GM18867 (cell line): ENCODE measurements around the gene VPS11.

ENCODE experiments used
- ATAC-seq: cut with Tn5 transposase; IDR thresholded peaks from one replicate; pipeline ENCODE4 v1.9.1; 2021; ENCODE audit warnings: mild to moderate bottlenecking, moderate library complexity; ENCODE audit not compliant: unreplicated experiment

VPS11 gene

DNA sequence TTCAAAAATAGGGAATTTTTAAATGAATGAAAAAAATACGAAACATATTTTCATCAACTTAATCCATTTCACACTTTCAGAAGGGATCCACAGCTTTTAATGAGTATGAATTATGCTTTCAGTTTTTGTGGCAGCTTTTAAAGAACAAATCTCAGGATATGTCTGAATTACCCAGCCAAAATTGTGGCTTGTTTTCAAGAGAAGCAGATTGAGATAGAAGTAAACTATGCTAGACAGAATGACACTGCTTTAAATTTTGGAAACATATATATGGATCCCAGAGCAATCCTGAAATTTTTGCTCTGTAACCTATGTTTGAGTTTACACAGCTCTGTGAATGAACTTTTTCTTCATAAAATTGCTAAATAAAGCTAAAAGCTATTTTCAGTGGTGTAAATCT, 51.3 kb downstream of the VPS11 start:
- no peak for ATAC-seq

DNA sequence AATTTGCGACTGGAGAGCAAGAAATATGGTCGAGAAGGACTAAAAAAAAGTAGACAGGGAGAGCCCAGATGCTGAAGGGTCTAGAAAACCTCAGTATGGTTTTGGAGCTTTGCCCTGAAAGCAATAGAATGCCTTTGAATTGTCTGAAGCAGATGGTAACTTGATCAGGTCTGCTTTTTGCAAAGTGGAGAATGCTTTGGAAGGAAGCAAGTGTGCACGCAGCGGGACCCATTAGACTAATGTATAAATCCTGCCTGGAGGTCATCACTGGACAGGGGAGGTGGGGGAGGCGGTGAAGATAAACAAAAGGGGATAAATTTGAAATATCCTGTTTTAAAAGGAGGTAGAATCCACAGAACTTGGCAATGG, 53.0 kb downstream of the VPS11 start:
- no peak for ATAC-seq

DNA sequence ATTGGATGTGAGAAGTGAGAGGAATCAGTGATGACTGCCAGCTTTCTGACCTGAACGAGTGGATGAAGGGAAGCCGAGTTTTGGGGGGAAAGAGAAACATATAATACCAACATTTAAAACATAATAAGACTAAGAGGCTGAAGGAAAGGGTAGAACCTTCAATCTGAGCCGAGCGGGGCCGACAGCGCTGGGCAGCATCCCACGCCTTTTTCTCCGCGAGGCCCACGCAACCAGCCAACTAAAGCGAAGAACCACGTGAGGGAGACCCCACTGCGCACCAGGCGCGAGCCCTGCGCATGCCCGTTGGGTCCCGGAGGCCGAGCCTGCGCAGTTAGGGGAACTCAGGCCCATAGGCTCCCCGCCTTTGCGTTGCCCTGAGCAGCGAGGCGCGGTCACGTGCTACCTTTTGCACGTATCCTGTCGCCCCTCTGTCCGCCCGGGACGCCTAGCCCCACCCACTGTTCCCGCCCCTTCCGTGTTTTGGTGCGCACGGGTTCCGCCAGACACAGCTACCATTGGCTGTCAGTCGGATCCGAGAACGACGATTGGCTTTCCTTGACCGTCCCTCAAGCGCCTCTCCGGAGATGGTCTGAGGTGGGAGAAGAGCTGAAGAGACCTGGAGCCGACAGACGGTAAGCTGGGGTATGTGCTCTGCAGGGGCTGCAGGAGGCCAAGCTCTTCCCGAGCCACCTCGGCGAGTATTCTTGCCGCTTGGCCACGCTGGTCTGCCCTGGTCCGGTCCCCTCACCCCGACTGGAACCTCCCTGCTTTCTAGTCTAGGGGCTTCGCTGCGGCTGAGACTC, 53.6 kb downstream of the VPS11 start, which contains the start of gene HINFP:
HINFP (plus strand) TSS at position 573 of the 803 bp plus-strand sequence. CDS start 5,365 bp downstream, outside the sequence.
- ATAC-seq: peak; percentile 95

DNA sequence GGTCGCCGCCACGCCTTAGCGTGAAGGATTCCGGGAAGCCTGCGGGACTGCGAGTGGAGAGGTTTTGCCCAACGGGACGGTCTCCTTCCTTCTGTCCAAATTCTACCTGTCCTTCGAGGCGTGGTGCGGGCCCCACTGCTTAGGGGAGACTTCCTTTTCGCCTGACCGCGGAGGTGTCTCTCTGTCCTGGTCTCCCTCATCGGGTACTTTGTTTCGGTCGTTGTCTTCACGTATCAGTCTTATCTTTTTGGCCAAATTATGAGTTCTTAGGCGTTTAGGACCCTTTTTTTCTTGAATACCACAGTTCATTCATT, 54.1 kb downstream of the VPS11 start:
- ATAC-seq: peak; percentile 16

- no peak for ATAC-seq
Observed at GRCh38 chr11:119125821-119126220, 58.2 kb downstream of the VPS11 start.

DNA sequence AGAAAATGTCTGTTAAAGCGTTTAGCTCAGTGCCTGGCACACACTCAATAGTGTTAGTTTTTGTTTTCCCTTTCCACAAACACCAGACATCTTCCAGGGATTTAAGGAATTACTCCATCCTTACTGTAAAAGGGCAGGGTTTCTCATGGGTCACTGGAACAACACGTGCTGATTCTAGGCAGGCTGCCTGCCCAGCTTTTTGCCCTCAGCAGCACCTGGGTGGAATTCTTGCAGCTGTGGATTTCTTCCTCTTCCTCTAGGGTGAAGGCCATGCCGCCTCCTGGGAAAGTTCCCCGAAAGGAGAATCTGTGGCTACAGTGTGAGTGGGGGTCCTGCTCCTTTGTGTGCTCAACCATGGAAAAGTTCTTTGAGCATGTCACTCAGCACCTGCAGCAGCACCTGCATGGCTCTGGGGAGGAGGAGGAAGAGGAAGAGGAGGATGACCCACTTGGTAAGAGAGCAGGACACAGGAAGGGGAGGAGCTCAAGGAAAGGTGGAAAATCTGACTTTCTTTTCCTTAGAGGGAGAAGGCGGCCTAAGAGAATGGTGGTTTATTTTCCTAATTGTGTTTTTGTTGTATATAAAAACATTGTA, 59.2 kb downstream of the VPS11 start:
- no peak for ATAC-seq

DNA sequence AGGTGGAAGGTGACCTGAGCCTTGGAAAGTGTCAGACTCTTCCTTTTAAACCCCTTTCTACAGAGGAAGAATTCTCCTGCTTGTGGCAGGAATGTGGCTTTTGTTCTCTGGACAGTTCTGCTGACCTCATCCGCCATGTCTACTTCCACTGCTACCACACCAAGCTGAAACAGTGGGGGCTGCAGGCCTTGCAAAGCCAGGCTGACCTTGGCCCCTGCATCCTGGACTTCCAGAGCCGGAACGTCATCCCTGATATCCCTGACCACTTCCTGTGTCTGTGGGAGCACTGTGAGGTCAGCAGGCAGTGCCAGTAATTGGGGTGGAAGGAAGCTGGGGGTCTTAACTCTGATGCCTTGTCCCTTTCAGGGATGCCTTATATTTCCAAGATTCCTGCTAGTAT, 63.0 kb downstream of the VPS11 start:
- ATAC-seq: no peak
